Activated naive CD4-positive, alpha-beta T cell treated with anti-CD3 and anti-CD28 coated beads, Interleukin-2, amount 50 U/mL, for 24 hours (primary cell): ENCODE data around the gene CORO7.

Source experiments
- H3K27ac Mint-ChIP-seq: one replicate; pipeline ENCODE4 v1.8.0; 2021; ENCODE audit warnings: mild to moderate bottlenecking, mixed read lengths
- H3K27me3 Mint-ChIP-seq: one replicate; pipeline ENCODE4 v1.8.0; 2021; ENCODE audit warnings: mixed read lengths
- H3K36me3 Mint-ChIP-seq: one replicate; pipeline ENCODE4 v1.8.0; 2021; ENCODE audit warnings: mixed read lengths
- H3K4me1 Mint-ChIP-seq: one replicate; pipeline ENCODE4 v1.8.0; 2021; ENCODE audit warnings: mixed read lengths
- H3K4me3 Mint-ChIP-seq: one replicate; pipeline ENCODE4 v1.8.0; 2021; ENCODE audit warnings: mild to moderate bottlenecking, mixed read lengths
- H3K9me3 Mint-ChIP-seq: one replicate; pipeline ENCODE4 v1.8.0; 2021; ENCODE audit warnings: mixed read lengths

Gene CORO7

GRCh38 chr16:4433914-4434787 is 17.8 kb upstream of the CORO7 start:
- H3K36me3 Mint-ChIP-seq: peaks cover 11% of the 10 kb centered on the region
- H3K4me3 Mint-ChIP-seq: no peak overlapping the region
- peaks cover 19% of the 10 kb centered on the region for H3K4me1 Mint-ChIP-seq
- H3K9me3 Mint-ChIP-seq: no peaks in the 10 kb centered on the region
- H3K27ac Mint-ChIP-seq: no peak overlapping the region
- H3K27me3 Mint-ChIP-seq: no peaks in the 10 kb centered on the region

GRCh38 chr16:4433228-4433627 is 16.8 kb upstream of the CORO7 start:
- no peak overlapping the region for H3K4me3 Mint-ChIP-seq
- H3K36me3 Mint-ChIP-seq: peaks cover 14% of the 10 kb centered on the region
- H3K27ac Mint-ChIP-seq: peak overlapping the region; percentile 46
- no peaks in the 10 kb centered on the region for H3K9me3 Mint-ChIP-seq
- no peaks in the 10 kb centered on the region for H3K27me3 Mint-ChIP-seq
- H3K4me1 Mint-ChIP-seq: peaks cover 24% of the 10 kb centered on the region

GRCh38 chr16:4431023-4431422 is 14.6 kb upstream of the CORO7 start:
- peaks cover 21% of the 10 kb centered on the region for H3K36me3 Mint-ChIP-seq
- no peak overlapping the region for H3K27ac Mint-ChIP-seq
- H3K27me3 Mint-ChIP-seq: no peaks in the 10 kb centered on the region
- H3K4me3 Mint-ChIP-seq: no peak overlapping the region
- H3K9me3 Mint-ChIP-seq: no peaks in the 10 kb centered on the region
- peaks cover 38% of the 10 kb centered on the region for H3K4me1 Mint-ChIP-seq

GRCh38 chr16:4428500-4428899 is 12.1 kb upstream of the CORO7 start:
- Mint-ChIP-seq H3K4me1 (peaks cover 38% of the 10 kb centered on the region), H3K4me3 (peak overlapping the region; percentile 62), H3K27ac (peak overlapping the region; percentile 55), H3K27me3 (no peaks in the 10 kb centered on the region), H3K36me3 (peaks cover 19% of the 10 kb centered on the region), H3K9me3 (no peaks in the 10 kb centered on the region)

GRCh38 chr16:4426722-4427372 is 10.5 kb upstream of the CORO7 start:
- Mint-ChIP-seq H3K27me3 (no peaks in the 10 kb centered on the region), H3K27ac (peak overlapping the region; percentile 99), H3K9me3 (no peaks in the 10 kb centered on the region), H3K4me3 (peak overlapping the region; percentile 98), H3K4me1 (peaks cover 33% of the 10 kb centered on the region), H3K36me3 (peaks cover 19% of the 10 kb centered on the region)

GRCh38 chr16:4426021-4426684 is 9.8 kb upstream of the CORO7 start:
- peaks cover 31% of the 10 kb centered on the region for H3K4me1 Mint-ChIP-seq
- no peaks in the 10 kb centered on the region for H3K27me3 Mint-ChIP-seq
- no peaks in the 10 kb centered on the region for H3K9me3 Mint-ChIP-seq
- peak overlapping the region; percentile 99 for H3K27ac Mint-ChIP-seq
- H3K36me3 Mint-ChIP-seq: peaks cover 17% of the 10 kb centered on the region
- peak overlapping the region; percentile 98 for H3K4me3 Mint-ChIP-seq

- Mint-ChIP-seq H3K4me3 (peak within 1 kb of the TSS; percentile 98), H3K27ac (peak within 1 kb of the TSS; percentile 99), H3K9me3 (no peaks in the 10 kb centered on the region), H3K27me3 (no peaks in the 10 kb centered on the region), H3K4me1 (peaks cover 28% of the 10 kb centered on the region), H3K36me3 (peaks cover 15% of the 10 kb centered on the region)
These were observed 9.1 kb upstream of the CORO7 start, which contains the start of gene DNAJA3 for GRCh38 chr16:4425378-4426020. Gene DNAJA3, plus strand, starts transcription at chr16:4425868. Its CDS starts 14 bp downstream, at chr16:4425882.

- Mint-ChIP-seq H3K4me1 (peaks cover 8% of the 10 kb centered on the region), H3K9me3 (no peaks in the 10 kb centered on the region), H3K27me3 (no peaks in the 10 kb centered on the region), H3K4me3 (no peak overlapping the region), H3K27ac (no peak overlapping the region), H3K36me3 (no peaks in the 10 kb centered on the region)
These were observed 4.2 kb upstream of the CORO7 start for GRCh38 chr16:4420505-4421105.

GRCh38 chr16:4419402-4419959 is 3.1 kb upstream of the CORO7 start:
- H3K36me3 Mint-ChIP-seq: peaks cover 2% of the 10 kb centered on the region
- peaks cover 16% of the 10 kb centered on the region for H3K4me1 Mint-ChIP-seq
- no peaks in the 10 kb centered on the region for H3K27me3 Mint-ChIP-seq
- H3K27ac Mint-ChIP-seq: no peak overlapping the region
- no peaks in the 10 kb centered on the region for H3K9me3 Mint-ChIP-seq
- H3K4me3 Mint-ChIP-seq: no peak overlapping the region

- Mint-ChIP-seq H3K27ac (peak overlapping the region; percentile 84), H3K4me3 (peak overlapping the region; percentile 95), H3K36me3 (peaks cover 8% of the 10 kb centered on the region), H3K27me3 (no peaks in the 10 kb centered on the region), H3K9me3 (no peaks in the 10 kb centered on the region), H3K4me1 (peaks cover 37% of the 10 kb centered on the region)
These were observed 727 bp downstream of the CORO7 start for GRCh38 chr16:4415538-4416199.

- H3K4me1 Mint-ChIP-seq: peaks cover 43% of the 10 kb centered on the region
- peak overlapping the region; percentile 84 for H3K27ac Mint-ChIP-seq
- H3K27me3 Mint-ChIP-seq: no peaks in the 10 kb centered on the region
- H3K4me3 Mint-ChIP-seq: peak overlapping the region; percentile 95
- H3K36me3 Mint-ChIP-seq: peaks cover 9% of the 10 kb centered on the region
- H3K9me3 Mint-ChIP-seq: no peaks in the 10 kb centered on the region
These were observed 2.0 kb downstream of the CORO7 start for GRCh38 chr16:4414187-4414917.

- Mint-ChIP-seq H3K4me3 (no peak overlapping the region), H3K9me3 (no peaks in the 10 kb centered on the region), H3K27ac (no peak overlapping the region), H3K4me1 (peaks cover 43% of the 10 kb centered on the region), H3K27me3 (no peaks in the 10 kb centered on the region), H3K36me3 (peaks cover 9% of the 10 kb centered on the region)
These were observed 3.5 kb downstream of the CORO7 start for GRCh38 chr16:4412854-4413253.

GRCh38 chr16:4412159-4412558 is 4.2 kb downstream of the CORO7 start:
- Mint-ChIP-seq H3K4me3 (no peak overlapping the region), H3K27me3 (no peaks in the 10 kb centered on the region), H3K36me3 (peaks cover 9% of the 10 kb centered on the region), H3K9me3 (no peaks in the 10 kb centered on the region), H3K4me1 (peaks cover 43% of the 10 kb centered on the region), H3K27ac (no peak overlapping the region)

GRCh38 chr16:4411684-4412083 is 4.7 kb downstream of the CORO7 start:
- peaks cover 42% of the 10 kb centered on the region for H3K4me1 Mint-ChIP-seq
- H3K4me3 Mint-ChIP-seq: no peak overlapping the region
- no peak overlapping the region for H3K27ac Mint-ChIP-seq
- H3K27me3 Mint-ChIP-seq: no peaks in the 10 kb centered on the region
- no peaks in the 10 kb centered on the region for H3K9me3 Mint-ChIP-seq
- peaks cover 9% of the 10 kb centered on the region for H3K36me3 Mint-ChIP-seq
